ENCODE measurements around the gene DCHS2. TPM values are rescaled to one million over a fixed set of nuclear protein-coding genes. Genes with fewer than 3 reads are reported as not detected.
A peak's percentile ranks its signal among the peaks of the same experiment; 100 is the strongest.

Gene DCHS2
- total RNA-seq, 4 donors from 2014 or later: under 0.01 TPM; not detected in 3

DNA sequence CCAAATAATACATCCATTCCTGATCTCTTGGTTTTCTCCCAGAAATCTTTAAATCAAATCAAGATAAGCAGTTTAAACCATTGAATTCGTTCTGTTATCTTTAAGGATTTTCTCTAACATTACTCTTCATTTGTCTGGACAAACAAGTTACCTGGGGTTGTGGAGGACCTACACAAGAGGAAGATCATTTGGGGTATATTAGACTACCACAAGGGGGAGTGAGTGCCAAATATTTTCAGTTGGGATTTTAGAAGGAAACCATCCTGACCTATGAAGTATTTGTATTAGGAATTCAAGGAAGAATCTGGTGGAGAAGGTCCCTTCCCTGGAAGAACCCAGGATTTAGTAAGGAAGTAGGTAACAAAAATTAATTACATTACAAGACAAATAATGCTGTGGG lies 12.0 kb upstream of the DCHS2 start:
- TF ChIP-seq, protein P1, sequence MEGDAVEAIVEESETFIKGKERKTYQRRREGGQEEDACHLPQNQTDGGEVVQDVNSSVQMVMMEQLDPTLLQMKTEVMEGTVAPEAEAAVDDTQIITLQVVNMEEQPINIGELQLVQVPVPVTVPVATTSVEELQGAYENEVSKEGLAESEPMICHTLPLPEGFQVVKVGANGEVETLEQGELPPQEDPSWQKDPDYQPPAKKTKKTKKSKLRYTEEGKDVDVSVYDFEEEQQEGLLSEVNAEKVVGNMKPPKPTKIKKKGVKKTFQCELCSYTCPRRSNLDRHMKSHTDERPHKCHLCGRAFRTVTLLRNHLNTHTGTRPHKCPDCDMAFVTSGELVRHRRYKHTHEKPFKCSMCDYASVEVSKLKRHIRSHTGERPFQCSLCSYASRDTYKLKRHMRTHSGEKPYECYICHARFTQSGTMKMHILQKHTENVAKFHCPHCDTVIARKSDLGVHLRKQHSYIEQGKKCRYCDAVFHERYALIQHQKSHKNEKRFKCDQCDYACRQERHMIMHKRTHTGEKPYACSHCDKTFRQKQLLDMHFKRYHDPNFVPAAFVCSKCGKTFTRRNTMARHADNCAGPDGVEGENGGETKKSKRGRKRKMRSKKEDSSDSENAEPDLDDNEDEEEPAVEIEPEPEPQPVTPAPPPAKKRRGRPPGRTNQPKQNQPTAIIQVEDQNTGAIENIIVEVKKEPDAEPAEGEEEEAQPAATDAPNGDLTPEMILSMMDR (IDR thresholded peaks at IDR 0.05): peak in 4 of 5 experiments; percentile 21 to 38 (median 26)
- TF ChIP-seq EP300 (IDR thresholded peaks at IDR 0.05): no peak
- TF ChIP-seq POLR2A (IDR thresholded peaks at IDR 0.05): no peak
- Histone ChIP-seq H3K36me3 (no peaks in the 10 kb centered on the region), H3K4me1 (no peaks in the 10 kb centered on the region), H3K9me3 (no peaks in the 10 kb centered on the region), H3K4me3 (no peak overlapping the region), H3K27me3 (no peaks in the 10 kb centered on the region), H3K27ac (no peak overlapping the region)
- DNase-seq (ENCODE audit: low spot score in 2 of 2): no peak
- 16 to 28% methylated on average over 1 of the region's 1 CpG for WGBS, 2 donors

DNA sequence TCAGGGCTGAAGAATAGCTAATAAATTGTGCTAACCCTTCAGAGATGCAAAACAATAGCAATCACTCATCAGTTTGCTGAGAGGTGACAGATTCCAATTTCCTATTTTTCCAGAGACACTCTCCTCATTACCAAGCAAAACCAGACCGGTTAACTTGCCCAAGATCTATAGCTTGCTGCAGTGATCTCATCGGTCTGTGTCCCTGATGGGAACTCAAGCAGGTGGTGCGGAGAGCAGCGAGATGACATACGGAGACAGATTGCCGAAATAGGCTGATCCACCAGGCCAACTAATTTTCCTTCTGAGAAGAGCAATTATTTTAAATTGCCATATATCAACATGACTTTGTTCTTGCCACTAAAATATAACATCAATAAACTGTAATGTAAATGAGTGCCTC lies 10.5 kb upstream of the DCHS2 start:
- no peaks in the 10 kb centered on the region for H3K4me1 ChIP-seq
- no peak overlapping the region for H3K4me3 ChIP-seq
- TF ChIP-seq, protein P1 (IDR thresholded peaks at IDR 0.05): no peak
- no peak for TF ChIP-seq EP300 (IDR thresholded peaks at IDR 0.05)
- no peak for TF ChIP-seq POLR2A (IDR thresholded peaks at IDR 0.05)
- peaks cover 0 to 5% of the 10 kb centered on the region in 2 donors for H3K27me3 ChIP-seq
- DNase-seq (ENCODE audit: low spot score in 2 of 2): no peak
- 72 to 85% methylated on average over 6 of the region's 6 CpGs for WGBS, 2 donors
- no peak overlapping the region for H3K27ac ChIP-seq
- H3K9me3 ChIP-seq: no peaks in the 10 kb centered on the region
- H3K36me3 ChIP-seq: no peaks in the 10 kb centered on the region

DNA sequence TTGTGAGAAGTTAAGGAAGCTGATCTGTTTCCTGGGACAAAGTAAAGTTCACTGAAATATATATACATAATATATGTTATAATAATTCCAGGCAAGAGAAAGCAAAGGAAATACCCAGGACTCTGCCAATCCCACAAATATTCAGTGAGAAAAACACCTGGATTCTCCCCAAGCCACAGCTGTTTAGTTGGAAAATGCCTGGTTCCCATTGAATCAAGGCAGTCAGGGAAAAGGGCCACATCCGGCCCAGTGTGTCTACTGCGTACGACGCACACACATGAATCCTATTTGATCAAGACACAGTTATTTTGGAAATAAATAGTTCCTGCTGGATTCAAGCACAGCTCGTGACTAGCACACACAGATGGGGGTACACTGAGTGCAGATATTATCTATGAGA lies 6.3 kb upstream of the DCHS2 start:
- DNase-seq (ENCODE audit: low spot score in 2 of 2): no peak
- H3K9me3 ChIP-seq: no peaks in the 10 kb centered on the region
- H3K36me3 ChIP-seq: no peaks in the 10 kb centered on the region
- no peaks in the 10 kb centered on the region for H3K4me1 ChIP-seq
- no peak overlapping the region for H3K27ac ChIP-seq
- peaks cover 0 to 17% of the 10 kb centered on the region in 2 donors for H3K27me3 ChIP-seq
- no peak for TF ChIP-seq EP300 (IDR thresholded peaks at IDR 0.05)
- no peak for TF ChIP-seq POLR2A (IDR thresholded peaks at IDR 0.05)
- TF ChIP-seq, protein P1 (IDR thresholded peaks at IDR 0.05): no peak
- H3K4me3 ChIP-seq: no peak overlapping the region
- WGBS, 2 donors: 65 to 72% methylated on average over 5 of the region's 5 CpGs

DNA sequence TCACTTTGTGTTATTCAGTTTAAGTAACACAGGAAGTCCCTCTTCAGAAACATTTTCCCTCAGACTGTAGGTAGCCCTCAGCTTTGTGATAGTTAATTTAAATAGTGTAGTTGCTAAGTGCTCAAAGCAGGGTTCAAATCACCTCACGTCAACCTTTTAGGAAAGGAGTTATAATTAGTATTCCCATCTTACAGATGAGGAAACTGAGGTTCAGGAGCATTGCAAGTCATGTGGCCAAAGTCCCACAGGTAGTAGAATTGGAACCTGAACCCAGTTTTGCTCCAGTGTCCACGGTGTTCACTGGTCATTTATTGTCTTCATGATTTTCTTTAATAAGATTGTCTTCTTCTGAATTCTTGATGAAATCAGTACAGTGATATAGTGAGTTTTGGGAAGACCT lies 4.3 kb upstream of the DCHS2 start:
- peaks cover 0 to 37% of the 10 kb centered on the region in 2 donors for H3K27me3 ChIP-seq
- no peaks in the 10 kb centered on the region for H3K36me3 ChIP-seq
- TF ChIP-seq, protein P1 (IDR thresholded peaks at IDR 0.05): no peak
- no peak for TF ChIP-seq POLR2A (IDR thresholded peaks at IDR 0.05)
- TF ChIP-seq EP300 (IDR thresholded peaks at IDR 0.05): no peak
- H3K4me3 ChIP-seq: no peak overlapping the region
- peaks cover 0 to 17% (median 14%) of the 10 kb centered on the region in 4 donors for H3K4me1 ChIP-seq
- 95 to 97% methylated on average over 2 of the region's 2 CpGs for WGBS, 2 donors
- DNase-seq (ENCODE audit: low spot score in 2 of 2): no peak
- H3K27ac ChIP-seq: no peak overlapping the region
- H3K9me3 ChIP-seq: no peaks in the 10 kb centered on the region

DNA sequence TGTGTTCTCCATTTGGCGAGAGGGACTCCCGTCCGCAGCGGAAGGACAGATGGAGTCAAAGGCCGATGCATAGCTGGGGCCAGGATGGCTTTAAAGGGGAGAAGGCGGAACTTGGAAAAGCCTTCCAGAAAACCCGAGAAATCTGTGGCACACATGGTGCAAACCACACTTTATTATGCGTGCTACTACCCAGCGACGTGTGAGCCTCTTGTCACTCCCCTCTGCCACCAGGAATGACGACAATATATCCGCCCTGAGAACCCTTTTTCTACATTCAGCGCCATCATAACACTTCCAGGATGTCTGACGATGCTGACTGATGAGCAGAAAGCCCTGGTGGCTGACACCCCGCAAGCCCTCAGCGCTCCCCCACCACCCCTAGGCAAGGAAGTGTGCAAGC lies 689 bp upstream of the DCHS2 start:
- TF ChIP-seq POLR2A (IDR thresholded peaks at IDR 0.05): no peak
- TF ChIP-seq, protein P1 (IDR thresholded peaks at IDR 0.05): no peak
- WGBS, 2 donors: 5 to 15% methylated on average over 16 of the region's 16 CpGs
- Histone ChIP-seq H3K27ac (no peak overlapping the region), H3K36me3 (no peaks in the 10 kb centered on the region), H3K4me1 (peaks cover 0 to 28% (median 17%) of the 10 kb centered on the region in 4 donors), H3K4me3 (peak overlapping the region; percentile 12 to 50 (median 38)), H3K27me3 (peaks cover 0 to 66% of the 10 kb centered on the region in 2 donors), H3K9me3 (no peaks in the 10 kb centered on the region)
- DNase-seq (ENCODE audit: low spot score in 2 of 2): no peak

Measured in tibial nerve (tissue), 4 donors.